Activated CD4-positive, CD25-positive, alpha-beta regulatory T cell treated with anti-CD3 and anti-CD28 coated beads, Interleukin-2, amount 50 U/mL, for 24 hours (primary cell): Measurements from ENCODE around the gene XRCC5.

Experiments used
- ATAC-seq, 2 donors: fragments of 150-1000 bp; cut with Tn5 transposase; one replicate each; pipeline ENCODE4 v1.10.0; 2021; ENCODE audit warnings: mild to moderate bottlenecking in 1 of 2, moderate library complexity in 1 of 2

XRCC5 gene

DNA sequence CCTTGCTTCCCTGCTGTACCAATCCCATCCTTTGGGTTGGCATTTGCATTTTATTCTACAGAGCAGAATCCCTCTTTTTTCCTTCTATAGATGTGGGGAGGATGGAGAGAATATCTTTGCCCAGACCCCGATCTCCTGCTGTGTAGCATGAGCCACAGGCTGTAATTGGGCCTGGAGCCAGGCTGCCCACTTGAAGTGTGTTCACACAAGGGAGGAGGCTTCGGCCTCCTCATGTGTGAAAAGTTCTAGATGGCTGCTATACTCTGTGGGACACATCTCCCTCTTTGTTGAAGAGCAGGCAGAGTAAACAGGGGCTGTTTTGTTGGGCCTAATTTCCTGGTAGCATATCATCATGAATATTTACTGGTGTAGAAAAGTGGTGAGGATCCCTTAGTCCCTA is 126.3 kb downstream of the XRCC5 start:
- no peak for ATAC-seq

DNA sequence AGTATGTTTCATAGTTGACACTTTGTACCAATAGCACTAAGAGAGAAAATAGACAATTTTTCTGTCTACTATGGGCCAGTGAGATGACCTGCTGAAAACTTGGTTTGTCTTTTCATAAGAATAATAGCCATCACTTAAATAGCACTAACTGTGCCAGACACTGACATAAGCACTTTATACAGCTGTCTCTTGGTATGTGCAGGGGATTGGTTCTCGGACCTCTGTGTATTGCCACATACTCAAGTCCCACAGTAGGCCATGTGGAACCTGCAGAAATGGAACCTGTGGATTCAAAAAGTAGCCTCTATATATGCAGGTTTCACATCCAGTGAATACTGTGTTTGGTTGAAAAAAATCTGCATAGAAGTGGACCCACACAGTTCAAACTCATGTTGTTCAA is 126.7 kb downstream of the XRCC5 start:
- no peak for ATAC-seq

- no peak for ATAC-seq
Observed at GRCh38 chr2:216236486-216236885, 127.3 kb downstream of the XRCC5 start.

GRCh38 chr2:216242365-216242764 is 133.2 kb downstream of the XRCC5 start:
- no peak for ATAC-seq

- ATAC-seq, result no peak
Observed at GRCh38 chr2:216243026-216243425, 133.9 kb downstream of the XRCC5 start.

DNA sequence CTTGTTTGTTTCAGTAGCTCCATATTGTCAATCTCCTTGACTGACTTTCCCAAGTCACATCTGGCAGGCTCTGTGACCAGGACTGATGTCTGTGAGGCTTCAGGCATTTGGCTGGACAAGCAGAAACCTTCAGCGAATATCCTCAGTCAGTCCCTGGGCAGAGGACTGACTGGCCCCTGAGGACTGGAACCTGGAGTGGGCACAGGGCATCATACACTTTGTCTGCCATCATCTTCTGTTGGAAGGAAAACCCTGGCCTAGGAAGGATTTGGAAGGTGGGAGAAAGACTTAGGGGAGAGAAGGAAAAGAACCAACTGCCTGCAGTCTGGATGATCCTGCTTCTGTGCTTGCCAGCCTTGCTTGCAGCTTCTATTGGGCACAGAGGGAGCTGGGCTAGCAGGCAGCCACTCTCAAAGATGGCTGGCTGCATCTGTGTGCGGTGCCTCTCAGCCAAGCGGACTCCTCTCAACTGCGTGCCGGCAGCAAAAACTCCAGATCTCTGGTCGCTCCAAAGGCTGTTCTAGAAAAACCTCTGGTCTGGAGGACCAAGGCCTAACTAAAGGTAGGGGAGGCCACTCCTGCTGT is 136.3 kb downstream of the XRCC5 start:
- no peak for ATAC-seq

- no peak for ATAC-seq
Observed at GRCh38 chr2:216246766-216247165, 137.6 kb downstream of the XRCC5 start.
